Ishikawa (cell line): ENCODE measurements around the gene NTM.

ENCODE experiments used
- EGR1 ChIP-seq: IDR thresholded peaks from 2 replicates; pipeline ENCODE4 v1.6.1; 2012
- MAX ChIP-seq: IDR thresholded peaks from 2 replicates; pipeline ENCODE4 v1.6.1; 2012
- TCF12 ChIP-seq: IDR thresholded peaks from 2 replicates; pipeline ENCODE4 v1.6.1; 2012; ENCODE audit warnings: low read depth

GRCh38 chr11:132006884-132007580 lies 636.6 kb downstream of the NTM start:
- TF ChIP-seq MAX (no peak), EGR1 (no peak), TCF12 (no peak)
